GM10847 (cell line): ENCODE results near the gene CNTNAP2.

ENCODE experiments used
- POLR2A ChIP-seq: IDR thresholded peaks from 2 replicates; pipeline ENCODE4 v1.6.1; 2011; ENCODE audit not compliant: insufficient read length; ENCODE audit errors: extremely low read depth

The CNTNAP2 gene

DNA sequence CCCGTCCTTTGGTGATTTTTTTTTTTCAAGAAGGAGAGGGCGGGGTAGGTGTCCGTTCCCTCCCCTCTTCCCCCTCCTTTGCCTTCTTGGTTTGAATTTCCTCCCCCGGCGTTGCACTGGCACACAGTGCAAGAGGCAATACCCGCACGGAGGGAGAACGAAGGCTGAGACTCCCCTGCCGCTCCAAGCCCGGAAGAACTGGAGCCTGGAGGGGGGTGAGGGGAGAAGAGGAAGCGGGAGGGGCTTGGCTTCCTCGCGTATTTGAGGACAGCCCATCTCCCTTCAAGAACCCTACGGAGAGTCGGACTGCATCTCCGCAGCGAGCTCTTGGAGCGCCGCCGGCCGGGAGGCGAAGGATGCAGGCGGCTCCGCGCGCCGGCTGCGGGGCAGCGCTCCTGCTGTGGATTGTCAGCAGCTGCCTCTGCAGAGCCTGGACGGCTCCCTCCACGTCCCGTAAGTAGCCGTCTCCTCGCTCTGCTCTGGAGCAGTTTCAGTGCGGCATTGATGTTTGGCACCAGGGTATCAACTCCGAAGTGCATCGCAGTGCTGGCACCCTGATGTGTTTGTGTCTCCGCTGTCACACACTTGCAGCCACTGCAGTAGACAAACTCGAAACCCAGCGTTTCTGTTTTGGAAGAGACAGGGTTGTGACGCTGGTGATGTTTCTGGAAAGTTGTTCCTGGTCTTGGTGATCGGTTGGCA, at the start of gene CNTNAP2:
CNTNAP2 (plus strand) TSS at position 281 of the 702 bp plus-strand sequence; CDS start at position 357, 76 bp downstream.
- TF ChIP-seq POLR2A, result no peak

DNA sequence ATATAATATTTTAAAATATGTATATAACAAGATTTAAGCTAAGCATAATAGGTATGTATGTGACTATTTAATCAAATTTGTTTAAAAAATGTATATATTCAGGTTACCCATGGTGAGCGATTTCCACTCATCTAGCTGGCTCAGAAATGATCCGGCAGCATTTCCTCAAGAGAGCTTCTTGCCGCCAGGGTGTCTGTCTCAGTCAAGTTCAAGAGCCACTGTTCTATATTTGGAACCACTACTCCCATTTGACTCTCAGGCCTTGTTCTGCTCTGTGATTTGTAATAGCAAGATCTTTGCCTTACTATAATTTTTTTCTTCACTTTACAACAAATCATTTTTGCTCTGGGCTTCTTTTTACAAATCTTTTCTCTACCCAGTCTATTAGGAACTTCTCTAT, 48.7 kb upstream of the CNTNAP2 start:
- no peak for TF ChIP-seq POLR2A

DNA sequence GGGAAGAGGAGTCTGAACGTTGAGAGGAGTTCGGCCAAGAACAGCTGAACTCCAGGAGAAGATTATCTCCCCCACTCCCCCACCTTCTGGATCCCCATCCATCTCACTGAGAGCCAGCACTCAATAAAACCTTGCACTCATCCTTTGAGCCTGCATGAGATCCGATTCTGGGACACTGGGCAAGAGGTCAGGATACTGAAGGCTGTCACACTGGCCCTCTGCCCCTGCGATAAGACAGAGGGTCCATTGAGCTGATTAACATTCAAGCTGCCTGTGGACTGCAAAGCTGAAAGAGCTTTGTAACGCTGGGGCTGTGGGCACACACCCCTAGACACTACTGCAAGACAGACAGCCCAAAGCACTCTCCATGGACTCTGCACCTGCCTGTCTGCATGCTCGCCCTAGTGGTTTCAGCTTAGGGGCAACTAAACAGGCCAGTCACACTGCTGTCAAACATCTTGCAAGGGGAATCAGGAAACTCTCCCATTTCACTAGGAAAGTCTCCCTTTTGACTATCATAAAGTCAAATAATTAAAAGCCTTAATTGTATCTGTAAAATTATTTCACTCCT, 42.3 kb upstream of the CNTNAP2 start:
- no peak for TF ChIP-seq POLR2A

DNA sequence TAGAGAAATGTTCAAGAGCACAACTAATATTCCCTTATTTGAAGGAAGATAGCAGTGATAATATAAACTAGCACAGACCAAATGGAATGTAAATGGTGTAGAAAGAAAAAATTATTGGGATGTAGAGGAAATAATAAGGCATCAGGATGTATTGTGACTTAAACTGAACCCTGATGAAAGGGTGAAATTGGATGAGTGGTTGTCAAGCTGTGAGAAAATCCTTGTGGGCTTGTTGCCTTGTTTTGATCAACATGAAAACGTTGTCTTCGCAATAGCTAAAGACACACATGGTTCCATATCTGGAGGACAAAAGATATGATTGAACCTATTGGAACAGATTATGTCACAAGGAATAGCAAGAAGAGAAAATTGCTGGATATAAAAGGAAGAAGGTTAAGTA, 40.3 kb upstream of the CNTNAP2 start:
- no peak for TF ChIP-seq POLR2A

DNA sequence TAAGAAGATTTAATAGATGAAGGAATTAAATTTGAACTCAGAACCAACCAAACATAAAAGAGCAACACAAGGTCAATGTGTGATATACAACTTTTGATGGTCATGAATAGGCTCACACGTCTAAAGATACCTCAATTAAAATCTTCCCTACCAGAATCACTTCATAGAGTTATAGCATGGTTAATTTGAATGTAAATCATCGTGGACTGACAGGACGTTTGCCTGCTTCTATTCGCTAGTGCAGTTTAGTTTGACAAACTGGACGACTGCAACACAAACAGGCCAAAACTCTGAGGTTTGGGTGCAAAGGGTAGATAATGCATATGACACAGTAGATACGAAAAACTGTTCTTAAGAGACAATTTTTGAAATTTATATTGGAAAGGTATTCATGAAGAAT, 32.5 kb upstream of the CNTNAP2 start:
- TF ChIP-seq POLR2A, result no peak

DNA sequence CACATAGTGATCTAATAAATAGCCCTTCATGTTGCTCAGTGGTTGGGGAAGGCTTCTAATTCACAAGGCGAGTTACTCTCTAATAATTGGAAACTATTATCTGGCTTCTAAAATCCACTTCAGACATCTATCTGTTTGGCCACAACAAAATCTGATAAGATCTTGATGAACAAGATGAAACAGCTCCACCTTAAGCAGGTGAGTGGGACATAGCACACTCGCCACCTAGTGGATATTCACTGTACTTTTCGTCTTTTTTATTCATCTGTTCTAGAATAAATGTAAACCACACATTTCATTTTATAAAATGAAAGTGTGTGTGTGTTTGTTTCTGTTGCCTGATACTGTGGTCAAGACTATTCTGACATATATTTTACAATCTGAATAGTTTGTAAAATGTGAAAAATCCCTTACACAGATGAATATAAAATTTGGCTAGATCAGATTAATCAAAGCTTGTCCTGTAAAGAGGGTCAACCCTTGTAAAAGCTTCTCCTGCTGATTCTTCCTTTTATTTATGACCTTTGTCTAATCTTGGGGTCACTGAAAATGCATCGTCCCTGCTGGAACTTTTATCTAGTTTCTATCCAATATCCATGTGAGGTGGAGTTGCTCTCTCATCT, 26.5 kb upstream of the CNTNAP2 start:
- TF ChIP-seq POLR2A, result no peak

DNA sequence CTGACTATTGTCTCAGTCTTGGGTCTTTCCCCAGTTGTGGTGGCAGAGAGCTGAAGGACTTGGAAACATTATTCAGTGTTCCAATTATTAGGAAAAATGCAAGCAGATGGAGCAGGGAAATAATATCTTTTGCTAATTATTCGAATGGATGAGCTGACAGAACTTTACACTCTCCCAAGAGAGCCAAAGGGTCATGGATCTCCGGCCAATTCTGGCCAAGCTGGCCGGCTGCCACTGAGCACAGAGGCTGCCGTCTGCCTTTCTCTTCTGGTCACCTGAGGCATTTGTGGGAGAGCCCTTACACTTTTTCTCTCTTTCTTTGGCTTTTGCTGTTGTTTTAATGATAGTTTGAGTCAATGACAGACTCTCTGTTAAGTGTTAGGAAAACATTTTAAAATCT, 22.2 kb upstream of the CNTNAP2 start:
- TF ChIP-seq POLR2A, result no peak

DNA sequence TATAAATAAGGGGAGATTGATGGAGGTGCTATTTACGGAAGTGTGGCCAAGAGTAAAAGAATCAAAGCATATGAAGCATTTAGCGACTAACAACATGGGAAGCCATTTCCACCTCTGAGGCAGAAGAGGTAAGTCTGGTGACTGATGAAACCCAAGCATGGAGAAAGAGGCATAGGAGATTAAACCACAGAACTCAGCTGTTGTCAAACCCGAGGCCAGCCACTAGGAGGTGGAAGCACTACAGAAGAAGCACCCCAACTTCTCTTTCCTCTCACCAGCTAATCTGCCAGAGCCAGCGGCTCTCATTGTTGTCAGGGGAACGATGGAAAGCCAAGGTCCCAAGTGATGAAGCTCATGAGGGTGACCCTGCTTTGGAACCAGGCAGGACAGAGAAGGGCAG, 19.6 kb upstream of the CNTNAP2 start:
- TF ChIP-seq POLR2A, result no peak

DNA sequence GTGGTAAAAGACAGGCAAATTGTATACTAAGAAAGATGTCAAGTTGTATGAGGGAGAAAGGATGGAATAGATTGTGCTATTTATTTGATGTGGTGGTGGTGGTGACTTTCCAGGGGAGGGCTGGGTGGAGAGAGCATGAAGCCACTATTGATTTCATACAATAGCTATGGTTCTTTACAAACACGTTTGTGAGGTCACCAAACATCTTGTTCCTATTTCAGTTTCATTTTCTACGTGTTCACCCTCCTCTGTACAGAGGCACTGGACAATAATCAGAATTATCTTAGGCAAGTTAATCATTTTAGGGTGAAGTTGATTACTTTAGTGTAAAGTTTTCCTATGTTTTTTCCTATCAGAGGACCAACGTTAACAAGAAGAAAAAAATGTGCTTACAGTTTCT, 10.3 kb upstream of the CNTNAP2 start:
- TF ChIP-seq POLR2A, result no peak

DNA sequence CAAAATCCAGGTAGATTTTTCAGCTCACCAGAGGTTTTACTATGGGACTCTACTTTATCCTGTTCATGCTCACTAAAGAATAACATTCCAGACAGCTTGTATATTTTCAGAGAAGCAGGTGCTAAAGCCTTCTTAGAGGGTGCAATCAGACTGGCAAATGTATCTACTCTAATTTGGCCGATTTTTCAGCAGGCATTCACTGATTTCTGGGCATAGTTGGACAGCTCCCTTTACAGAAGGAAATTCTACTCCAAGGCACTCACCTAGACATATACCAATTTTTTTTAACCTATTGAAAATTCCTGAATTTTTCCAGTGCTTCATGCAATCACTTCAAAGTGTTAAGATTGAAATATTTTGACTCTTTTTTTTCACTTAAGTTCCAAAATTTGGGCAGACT, 3.8 kb upstream of the CNTNAP2 start:
- TF ChIP-seq POLR2A, result no peak

DNA sequence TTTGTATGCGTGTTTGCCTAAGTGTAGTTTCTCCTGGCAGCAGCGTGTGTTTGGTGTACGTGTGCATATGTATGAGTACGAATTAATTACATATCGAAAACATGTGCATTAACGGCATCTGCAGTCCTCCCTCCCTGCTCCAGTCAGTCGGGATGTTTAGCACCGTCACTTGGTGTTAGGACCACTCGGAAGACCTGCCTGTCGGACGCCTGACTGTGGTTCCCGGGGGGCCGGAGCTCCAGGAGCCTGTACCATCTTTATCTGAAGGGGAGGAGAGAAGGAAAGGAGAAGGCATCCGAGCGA, 1.1 kb upstream of the CNTNAP2 start:
- no peak for TF ChIP-seq POLR2A

DNA sequence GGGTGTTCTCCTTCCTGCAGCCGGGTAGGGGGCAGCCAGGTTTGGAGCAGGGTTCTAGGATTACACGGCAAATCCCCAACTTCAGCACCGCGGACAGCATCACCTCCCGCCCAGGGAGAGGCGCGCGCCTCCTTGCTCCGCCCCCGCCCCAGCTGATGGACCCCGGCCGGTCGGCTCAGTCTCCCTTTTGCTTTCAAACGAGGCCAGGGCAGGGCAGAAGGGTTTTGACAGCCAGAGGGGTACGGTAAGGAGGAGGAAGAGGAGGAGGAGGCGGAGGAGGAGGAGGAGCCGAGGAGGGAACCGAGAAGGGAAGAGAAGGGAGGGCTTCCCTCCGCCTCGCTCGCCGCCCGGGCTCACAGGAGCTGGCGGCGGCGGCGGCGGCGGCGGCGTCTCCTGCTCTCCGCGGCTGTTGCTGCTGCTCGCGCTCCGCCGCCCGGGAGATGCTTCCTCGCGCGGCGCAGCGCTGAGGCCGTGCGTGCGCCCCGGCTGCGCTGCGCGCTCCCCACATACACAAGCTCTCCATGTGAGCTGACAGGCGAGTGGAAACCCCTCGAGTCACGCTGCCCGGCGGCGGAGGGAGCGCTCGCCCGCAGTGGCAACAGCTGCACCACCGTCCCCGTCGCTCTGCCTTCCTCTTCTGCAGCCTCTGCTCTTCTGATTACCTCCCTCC, 615 bp upstream of the CNTNAP2 start:
- no peak for TF ChIP-seq POLR2A

DNA sequence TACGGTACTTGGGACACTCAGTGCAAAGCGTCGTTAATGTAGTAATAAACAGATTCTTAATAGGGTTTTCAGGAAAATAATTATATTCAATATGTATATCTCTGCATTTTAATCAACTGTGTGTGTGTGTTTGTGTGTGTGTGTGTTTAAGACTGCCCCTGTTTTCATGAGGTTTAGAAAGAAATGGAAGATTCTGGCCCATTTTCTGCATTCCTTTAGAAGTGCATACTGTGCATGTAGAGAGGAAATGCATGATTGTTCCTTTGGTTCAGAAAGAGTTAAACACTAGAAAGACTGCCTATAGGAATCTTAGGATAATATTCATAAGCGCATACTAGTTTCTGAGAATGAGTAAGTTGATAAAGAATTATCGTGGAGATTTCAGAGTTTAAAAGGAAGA, 975 bp downstream of the CNTNAP2 start:
- no peak for TF ChIP-seq POLR2A

DNA sequence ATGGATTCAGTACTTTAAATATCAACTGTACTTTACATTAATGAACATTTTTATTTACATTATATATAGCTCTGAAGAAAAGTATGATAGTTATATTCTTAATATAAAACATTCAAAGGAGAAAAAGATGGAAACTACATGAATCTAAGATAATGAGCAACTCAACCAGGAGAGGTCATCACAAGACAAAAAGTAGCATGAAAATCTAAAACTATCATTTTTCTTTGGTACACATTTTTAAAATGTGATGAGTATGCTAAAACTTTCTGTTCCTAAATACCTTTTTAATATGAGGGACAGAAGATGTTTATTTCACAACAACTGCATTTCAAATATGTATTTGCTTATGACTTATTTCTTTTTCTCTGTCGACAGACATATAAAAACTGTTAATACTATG, 2.4 kb downstream of the CNTNAP2 start:
- no peak for TF ChIP-seq POLR2A

DNA sequence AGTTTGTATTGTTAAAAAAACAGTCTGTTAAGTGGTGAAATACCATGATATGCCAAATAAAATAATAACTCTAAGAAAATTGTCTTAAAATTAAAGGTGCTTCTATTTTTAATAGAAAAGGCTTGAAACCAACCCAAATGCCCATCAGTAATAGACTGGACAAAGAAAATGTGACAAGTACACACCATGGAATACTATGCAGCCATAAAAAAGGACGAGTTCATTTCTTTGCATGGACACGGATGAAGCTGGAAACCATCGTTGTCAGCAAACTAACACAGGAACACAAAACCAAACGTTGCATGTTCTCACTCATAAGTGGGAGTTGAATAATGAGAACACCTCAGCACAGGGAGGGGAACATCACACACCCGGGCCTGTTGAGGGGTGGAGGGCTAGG, 7.1 kb downstream of the CNTNAP2 start:
- no peak for TF ChIP-seq POLR2A

DNA sequence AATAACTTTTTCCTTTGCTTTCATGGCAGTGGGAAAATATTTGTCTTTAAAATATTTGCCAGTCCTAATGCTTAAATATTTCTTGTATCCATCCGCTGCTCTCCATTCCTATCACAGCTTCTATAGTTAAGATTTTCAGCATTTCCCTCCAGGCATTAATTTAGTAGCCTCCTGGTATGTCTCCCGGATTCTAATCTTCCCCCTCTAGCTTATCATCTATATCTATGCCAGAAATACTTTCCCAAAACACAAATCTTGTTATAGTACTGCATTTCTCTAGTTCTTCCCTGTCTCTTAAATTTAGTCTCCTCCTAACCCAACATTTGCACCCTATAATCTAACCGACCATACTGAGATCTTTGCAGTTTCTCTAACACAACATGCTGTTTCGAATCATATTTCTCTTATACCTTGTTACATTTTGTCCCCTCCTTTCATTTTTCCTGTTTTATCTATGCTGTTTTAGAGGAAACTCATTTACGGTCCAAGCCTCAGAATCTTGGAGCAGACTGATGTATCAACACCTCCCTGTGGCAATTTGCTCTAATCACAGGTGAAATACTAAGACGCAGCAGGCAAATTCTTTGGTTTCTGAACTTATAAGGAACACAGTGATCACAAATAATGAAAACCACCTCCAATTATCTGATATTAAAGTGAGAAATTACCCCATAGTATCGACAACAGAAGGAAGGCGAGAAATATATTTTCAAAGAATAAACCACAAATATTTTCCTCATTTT, 10.3 kb downstream of the CNTNAP2 start:
- no peak for TF ChIP-seq POLR2A
